Neural cell (in vitro differentiated cells): ENCODE measurements around the gene RPS18.

Source experiments
- CTCF ChIP-seq: fragments of 450-650 bp; IDR thresholded peaks from 2 replicates; pipeline ENCODE4 v1.5.1; 2014; ENCODE audit warnings: antibody characterized with exemption, mild to moderate bottlenecking, moderate library complexity; ENCODE audit not compliant: poor library complexity, severe bottlenecking
- EP300 ChIP-seq: fragments of 450-650 bp; conservative IDR thresholded peaks from 2 replicates; pipeline ENCODE4 v1.6.1; 2014; ENCODE audit warnings: antibody characterized with exemption, mild to moderate bottlenecking, moderate library complexity; ENCODE audit not compliant: poor library complexity, severe bottlenecking
- EZH2 ChIP-seq: fragments of 200-600, 300-800 bp; shearing (Covaris generic), sonication (generic); IDR thresholded peaks from 2 replicates; pipeline ENCODE4 v1.6.1; 2014; ENCODE audit warnings: antibody characterized with exemption, low read length, borderline replicate concordance, mild to moderate bottlenecking; ENCODE audit not compliant: insufficient read depth, poor library complexity, severe bottlenecking
- POLR2AphosphoS5 ChIP-seq: IDR thresholded peaks from 2 replicates; pipeline ENCODE4 v1.6.1; 2012
- TAF1 ChIP-seq: IDR thresholded peaks from 2 replicates; pipeline ENCODE4 v1.6.1; 2012; ENCODE audit warnings: low read depth

GRCh38 chr6:33313709-33314514, 42.0 kb downstream of the RPS18 start, which contains the start of gene TAPBP:
- no peak for TF ChIP-seq EP300
- TF ChIP-seq CTCF = no peak
- TF ChIP-seq TAF1 = no peak
- TF ChIP-seq POLR2AphosphoS5 = no peak
- no peak for TF ChIP-seq EZH2
